ENCODE data around the gene PCNX2.

Gene PCNX2

DNA sequence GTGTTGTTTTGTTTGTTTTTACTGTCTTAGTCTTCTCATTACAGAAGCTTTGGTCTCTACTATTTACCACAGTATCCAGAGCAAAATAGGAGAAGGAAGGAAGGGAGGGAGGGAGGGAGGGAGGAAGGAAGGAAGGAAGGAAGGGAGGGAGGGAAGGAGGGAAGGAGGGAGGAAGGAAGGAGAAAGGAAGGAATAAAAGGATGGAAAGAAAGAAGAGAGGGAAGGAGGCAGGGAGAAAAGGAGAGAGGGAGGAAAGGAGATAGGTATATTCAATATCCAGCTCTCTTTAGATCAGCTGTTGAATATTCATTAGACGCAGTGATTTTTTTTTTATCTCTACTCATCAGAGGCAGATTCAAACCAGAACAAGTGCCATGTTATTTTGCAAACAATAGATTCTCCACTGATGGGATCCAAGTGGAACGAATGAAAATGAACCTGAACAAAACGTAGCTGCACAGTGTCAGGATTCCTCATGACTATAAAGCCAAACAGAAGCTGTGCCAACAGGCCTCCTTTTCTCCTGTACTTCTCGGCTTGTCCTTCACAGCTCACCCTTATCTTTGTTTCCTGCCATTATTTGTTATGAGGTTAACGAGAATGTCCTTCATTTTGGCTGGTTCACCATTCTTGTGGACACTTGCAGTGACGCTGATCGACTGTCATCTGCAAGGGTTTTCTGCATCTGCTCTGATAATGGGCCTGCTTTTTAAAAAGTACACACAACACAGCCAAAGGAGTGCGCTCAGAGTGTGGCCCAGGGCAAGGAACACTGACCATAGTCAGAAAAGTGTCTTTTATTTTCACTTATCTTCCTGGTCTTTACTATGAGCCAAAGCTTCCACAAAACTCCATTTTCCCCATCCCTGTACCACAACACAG lies 352.9 kb downstream of the PCNX2 start:
- Histone ChIP-seq H3K27ac (0 out of 2 replicates have a peak overlapping the region, but pooled peaks have one; percentile 10), H3K4me2 (no peak overlapping the region), H3K27me3 (no peaks in the 10 kb centered on the region), H3K4me1 (peaks cover 32% of the 10 kb centered on the region), H4K20me1 (no peaks in the 10 kb centered on the region), H3K4me3 (no peak overlapping the region), H3K36me3 (no peaks in the 10 kb centered on the region), H3K9ac (no peak overlapping the region), H3K9me3 (peaks cover 15% of the 10 kb centered on the region)
- no peak for TF ChIP-seq Cebpa-rat (IDR thresholded peaks at IDR 0.05)

DNA sequence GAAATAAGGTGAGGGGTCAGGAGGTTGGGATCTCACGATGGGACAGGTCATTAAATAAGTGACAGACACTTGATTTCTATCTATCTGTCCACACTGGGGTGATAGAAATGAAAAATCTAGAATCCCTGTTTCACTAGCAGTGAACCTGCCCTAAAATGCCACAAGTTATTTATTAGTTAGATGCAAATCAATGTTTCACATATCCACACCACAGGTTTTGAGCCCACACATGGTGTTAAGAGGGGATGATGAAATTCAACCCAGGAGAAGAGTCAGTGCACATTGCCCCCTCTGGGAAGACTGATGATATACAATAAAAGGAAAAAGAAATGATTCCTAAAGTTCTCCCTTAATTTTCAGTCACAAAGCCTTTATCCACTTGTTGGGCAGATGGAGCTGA lies 355.3 kb downstream of the PCNX2 start:
- Histone ChIP-seq H3K27me3 (no peaks in the 10 kb centered on the region), H3K4me3 (no peak overlapping the region), H3K27ac (no peak overlapping the region), H3K36me3 (no peaks in the 10 kb centered on the region), H4K20me1 (no peaks in the 10 kb centered on the region), H3K9ac (no peak overlapping the region), H3K4me1 (peaks cover 36% of the 10 kb centered on the region), H3K9me3 (peaks cover 13% of the 10 kb centered on the region), H3K4me2 (no peak overlapping the region)
- TF ChIP-seq Cebpa-rat (IDR thresholded peaks at IDR 0.05), result no peak

DNA sequence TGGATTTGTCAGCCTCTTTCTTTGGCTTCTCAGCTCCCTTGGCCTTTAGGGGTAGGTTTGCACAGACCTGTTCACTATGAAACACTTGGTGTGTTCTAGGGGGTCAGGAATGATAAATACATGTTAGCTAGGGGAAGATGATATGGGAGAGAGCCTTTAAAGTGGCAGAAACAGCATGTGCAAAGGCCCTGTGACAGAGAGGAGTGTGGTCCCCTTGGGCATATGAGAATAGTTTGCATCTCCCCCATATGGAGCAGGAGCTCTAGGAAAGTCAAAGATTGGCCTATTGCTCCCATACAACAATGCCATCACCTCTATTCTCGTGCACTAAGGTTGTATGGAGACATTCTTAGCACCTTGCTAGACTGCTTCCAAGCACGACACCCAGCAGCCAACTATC lies 355.8 kb downstream of the PCNX2 start:
- Histone ChIP-seq H3K4me1 (peaks cover 40% of the 10 kb centered on the region), H4K20me1 (no peaks in the 10 kb centered on the region), H3K9me3 (peaks cover 7% of the 10 kb centered on the region), H3K9ac (no peak overlapping the region), H3K27ac (no peak overlapping the region), H3K4me3 (no peak overlapping the region), H3K4me2 (no peak overlapping the region), H3K36me3 (no peaks in the 10 kb centered on the region), H3K27me3 (no peaks in the 10 kb centered on the region)
- TF ChIP-seq Cebpa-rat (IDR thresholded peaks at IDR 0.05), result no peak

DNA sequence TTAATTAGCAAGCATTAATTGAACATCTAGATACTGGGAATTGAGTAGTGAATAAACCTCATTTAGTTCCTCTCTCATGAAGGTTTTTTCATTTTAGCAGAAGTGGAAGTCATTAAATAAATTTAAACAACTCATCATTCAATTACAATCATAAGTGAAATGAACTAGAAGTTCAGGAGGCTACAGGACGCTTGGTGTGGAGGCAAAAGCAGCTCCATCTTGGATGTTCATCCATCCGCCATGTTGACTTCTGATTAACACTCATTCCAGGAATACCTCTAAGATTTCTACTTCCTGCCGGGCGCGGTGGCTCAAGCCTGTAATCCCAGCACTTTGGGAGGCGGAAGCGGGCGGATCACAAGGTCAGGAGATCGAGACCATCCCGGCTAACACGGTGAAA lies 356.6 kb downstream of the PCNX2 start:
- no peaks in the 10 kb centered on the region for H3K9me3 ChIP-seq
- H3K36me3 ChIP-seq, result no peaks in the 10 kb centered on the region
- no peak overlapping the region for H3K9ac ChIP-seq
- H3K27ac ChIP-seq, result no peak overlapping the region
- no peak for TF ChIP-seq Cebpa-rat (IDR thresholded peaks at IDR 0.05)
- no peaks in the 10 kb centered on the region for H3K27me3 ChIP-seq
- H3K4me3 ChIP-seq, result no peak overlapping the region
- peaks cover 32% of the 10 kb centered on the region for H3K4me1 ChIP-seq
- no peaks in the 10 kb centered on the region for H4K20me1 ChIP-seq
- no peak overlapping the region for H3K4me2 ChIP-seq

DNA sequence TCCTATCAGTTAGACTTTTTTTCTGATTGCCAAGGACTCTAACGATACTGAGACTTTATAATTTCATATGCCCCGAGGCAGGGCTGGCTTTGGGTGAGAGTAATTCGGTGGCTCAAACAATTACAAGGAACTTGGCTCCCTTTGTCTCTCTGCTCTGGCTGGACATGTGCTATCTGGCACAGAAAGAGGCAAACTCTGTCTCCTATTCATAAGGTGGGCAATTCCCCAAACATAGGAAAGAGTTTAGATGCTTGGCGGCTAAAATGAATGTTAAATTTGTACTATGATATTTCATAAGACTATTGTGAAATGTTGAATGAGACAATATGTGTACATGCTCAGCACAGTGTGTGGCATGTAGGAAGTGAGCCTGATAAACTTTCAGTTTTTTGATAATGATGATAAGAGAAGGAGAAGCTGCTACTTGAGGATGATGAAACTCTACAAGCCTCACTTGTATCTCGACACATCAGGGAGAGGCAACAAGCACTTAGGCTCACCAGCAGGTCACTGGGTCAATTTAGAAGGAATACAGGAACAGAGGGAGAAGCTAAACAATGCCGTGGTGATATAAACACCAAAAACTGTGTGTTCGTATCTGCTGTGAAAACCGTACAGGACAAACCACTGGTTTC lies 357.7 kb downstream of the PCNX2 start:
- Histone ChIP-seq H3K4me1 (peaks cover 22% of the 10 kb centered on the region), H3K27me3 (no peaks in the 10 kb centered on the region), H3K9me3 (no peaks in the 10 kb centered on the region), H3K4me3 (no peak overlapping the region), H3K27ac (no peak overlapping the region), H4K20me1 (no peaks in the 10 kb centered on the region), H3K4me2 (no peak overlapping the region), H3K36me3 (no peaks in the 10 kb centered on the region), H3K9ac (no peak overlapping the region)
- no peak for TF ChIP-seq Cebpa-rat (IDR thresholded peaks at IDR 0.05)

DNA sequence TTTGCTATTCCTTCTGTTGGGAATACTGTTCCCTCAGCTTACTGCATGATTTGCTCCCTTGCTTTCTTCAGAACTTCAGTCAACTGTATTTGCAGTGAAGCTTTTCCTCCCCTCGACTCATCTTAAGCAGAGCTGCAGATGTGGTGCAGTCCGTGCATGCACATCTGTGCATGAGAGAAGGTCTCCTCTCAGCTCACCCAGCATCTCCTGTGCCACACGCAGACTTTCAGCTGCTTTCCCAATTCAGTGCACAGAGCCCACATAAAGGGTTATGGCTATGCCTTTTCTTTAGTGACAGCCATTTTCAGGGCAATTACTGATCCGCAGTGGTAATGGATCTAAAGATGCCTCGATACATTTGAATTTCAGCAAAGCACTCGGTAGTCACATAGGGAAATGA lies 358.6 kb downstream of the PCNX2 start:
- no peak overlapping the region for H3K27ac ChIP-seq
- no peaks in the 10 kb centered on the region for H3K27me3 ChIP-seq

More for the DNA sequence above, 358.6 kb downstream of the PCNX2 start:
- no peak overlapping the region for H3K4me3 ChIP-seq
- H4K20me1 ChIP-seq, result no peaks in the 10 kb centered on the region
- peaks cover 19% of the 10 kb centered on the region for H3K4me1 ChIP-seq
- H3K9ac ChIP-seq, result no peak overlapping the region
- H3K9me3 ChIP-seq, result no peaks in the 10 kb centered on the region
- no peak overlapping the region for H3K4me2 ChIP-seq
- H3K36me3 ChIP-seq, result no peaks in the 10 kb centered on the region
- no peak for TF ChIP-seq Cebpa-rat (IDR thresholded peaks at IDR 0.05)
